PFSK-1 (cell line): ENCODE measurements around the gene NHSL2.

Experiments
- FOXP2 ChIP-seq: optimal IDR thresholded peaks from 2 replicates; pipeline ENCODE3; 2011; ENCODE audit warnings: borderline replicate concordance, control low read depth, inconsistent platforms; ENCODE audit not compliant: insufficient read depth; ENCODE audit errors: extremely low read length, extremely low read depth
- POLR2AphosphoS5 ChIP-seq: IDR thresholded peaks from 2 replicates; pipeline ENCODE4 v1.6.1; 2012; ENCODE audit warnings: low read depth, mild to moderate bottlenecking, control low read depth, low read length, moderate library complexity
- SIN3A ChIP-seq: IDR thresholded peaks from 2 replicates; pipeline ENCODE4 v1.6.1; 2012; ENCODE audit warnings: mild to moderate bottlenecking, low read length, moderate library complexity, borderline replicate concordance; ENCODE audit not compliant: insufficient read depth
- TAF1 ChIP-seq: IDR thresholded peaks from 2 replicates; pipeline ENCODE4 v1.6.1; 2012; ENCODE audit warnings: low read length, control low read depth, borderline replicate concordance; ENCODE audit not compliant: insufficient read depth
- TF ChIP-seq, protein P1 (sequence below), 2 experiments: IDR thresholded peaks; 2 replicates each; pipeline versions ENCODE4 v1.6.1 to v1.8.0; 2011 to 2012; ENCODE audit warnings: low read depth in 2 of 2, low read length in 2 of 2, control low read depth in 1 of 2, inconsistent platforms in 1 of 2, mild to moderate bottlenecking in 1 of 2, moderate library complexity in 1 of 2; ENCODE audit not compliant: insufficient read depth in 1 of 2

NHSL2 gene

DNA sequence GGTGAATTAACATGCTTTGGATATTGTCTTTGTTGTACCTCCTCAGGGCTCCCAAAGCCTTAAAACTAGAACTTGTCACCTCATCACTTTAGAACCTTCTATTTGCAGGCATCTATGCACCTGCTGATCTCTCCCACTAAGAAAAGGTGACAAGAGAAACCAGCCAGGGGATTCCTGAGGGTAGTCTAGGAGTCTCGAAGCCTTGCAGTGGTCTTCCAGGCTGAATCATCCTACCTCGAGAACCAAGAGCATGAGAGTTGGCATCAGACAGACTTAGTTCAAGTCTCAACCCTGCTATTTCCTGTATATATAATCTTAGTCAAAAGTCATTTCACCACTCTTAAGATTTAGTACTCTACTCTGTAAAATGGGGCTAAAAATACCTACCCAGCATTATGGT, 191.5 kb downstream of the NHSL2 start:
- TF ChIP-seq POLR2AphosphoS5 (no peak), FOXP2 (no peak), SIN3A (no peak), TAF1 (no peak)
- TF ChIP-seq, protein P1, sequence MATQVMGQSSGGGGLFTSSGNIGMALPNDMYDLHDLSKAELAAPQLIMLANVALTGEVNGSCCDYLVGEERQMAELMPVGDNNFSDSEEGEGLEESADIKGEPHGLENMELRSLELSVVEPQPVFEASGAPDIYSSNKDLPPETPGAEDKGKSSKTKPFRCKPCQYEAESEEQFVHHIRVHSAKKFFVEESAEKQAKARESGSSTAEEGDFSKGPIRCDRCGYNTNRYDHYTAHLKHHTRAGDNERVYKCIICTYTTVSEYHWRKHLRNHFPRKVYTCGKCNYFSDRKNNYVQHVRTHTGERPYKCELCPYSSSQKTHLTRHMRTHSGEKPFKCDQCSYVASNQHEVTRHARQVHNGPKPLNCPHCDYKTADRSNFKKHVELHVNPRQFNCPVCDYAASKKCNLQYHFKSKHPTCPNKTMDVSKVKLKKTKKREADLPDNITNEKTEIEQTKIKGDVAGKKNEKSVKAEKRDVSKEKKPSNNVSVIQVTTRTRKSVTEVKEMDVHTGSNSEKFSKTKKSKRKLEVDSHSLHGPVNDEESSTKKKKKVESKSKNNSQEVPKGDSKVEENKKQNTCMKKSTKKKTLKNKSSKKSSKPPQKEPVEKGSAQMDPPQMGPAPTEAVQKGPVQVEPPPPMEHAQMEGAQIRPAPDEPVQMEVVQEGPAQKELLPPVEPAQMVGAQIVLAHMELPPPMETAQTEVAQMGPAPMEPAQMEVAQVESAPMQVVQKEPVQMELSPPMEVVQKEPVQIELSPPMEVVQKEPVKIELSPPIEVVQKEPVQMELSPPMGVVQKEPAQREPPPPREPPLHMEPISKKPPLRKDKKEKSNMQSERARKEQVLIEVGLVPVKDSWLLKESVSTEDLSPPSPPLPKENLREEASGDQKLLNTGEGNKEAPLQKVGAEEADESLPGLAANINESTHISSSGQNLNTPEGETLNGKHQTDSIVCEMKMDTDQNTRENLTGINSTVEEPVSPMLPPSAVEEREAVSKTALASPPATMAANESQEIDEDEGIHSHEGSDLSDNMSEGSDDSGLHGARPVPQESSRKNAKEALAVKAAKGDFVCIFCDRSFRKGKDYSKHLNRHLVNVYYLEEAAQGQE (IDR thresholded peaks at IDR 0.05; ENCODE audit: insufficient read depth in 1 of 2, low read depth in 2 of 2, low read length in 2 of 2): no peak

DNA sequence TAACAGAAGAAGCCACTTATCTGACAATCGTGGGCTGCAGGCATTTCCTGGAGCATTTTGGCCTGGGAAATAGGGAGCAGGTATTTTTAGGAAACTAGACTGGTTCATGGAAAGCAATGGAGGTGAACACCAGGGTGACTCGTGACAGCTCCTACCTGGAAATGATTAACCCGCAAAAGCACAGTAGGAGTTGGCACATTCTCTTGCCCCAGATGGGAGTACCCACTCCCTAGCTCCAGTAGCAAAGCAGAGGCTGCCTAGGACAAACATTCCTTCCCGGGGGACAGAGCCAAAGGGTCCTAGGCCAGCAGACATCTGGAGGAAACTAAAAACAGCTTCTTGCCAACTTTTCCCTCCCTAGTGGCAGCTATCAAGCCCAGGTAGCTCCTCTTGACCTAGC, 192.1 kb downstream of the NHSL2 start:
- TF ChIP-seq TAF1: no peak
- TF ChIP-seq SIN3A: no peak
- no peak for TF ChIP-seq POLR2AphosphoS5
- TF ChIP-seq, protein P1 (IDR thresholded peaks at IDR 0.05; ENCODE audit: insufficient read depth in 1 of 2, low read depth in 2 of 2, low read length in 2 of 2): no peak
- TF ChIP-seq FOXP2: no peak

DNA sequence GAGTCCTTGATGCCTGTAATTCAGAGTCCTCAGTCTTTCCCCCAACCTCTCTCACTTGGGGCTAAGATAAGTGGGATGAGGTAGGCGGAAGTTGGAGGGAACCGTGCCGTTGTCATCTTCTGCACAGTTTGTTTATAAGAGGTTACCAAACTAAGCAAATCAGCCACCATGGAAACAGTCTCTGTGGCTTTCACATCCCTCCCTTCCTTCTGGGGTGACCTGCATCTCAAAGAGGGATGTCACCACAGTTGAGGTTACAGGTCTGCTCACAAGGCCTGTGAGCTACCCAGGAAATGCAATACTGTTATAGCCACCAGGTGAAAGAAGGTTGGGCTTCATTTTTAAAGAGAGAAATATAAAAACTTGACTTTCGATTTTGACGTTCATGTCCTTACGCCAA, 194.8 kb downstream of the NHSL2 start:
- TF ChIP-seq SIN3A (no peak), TAF1 (no peak), POLR2AphosphoS5 (no peak), FOXP2 (no peak)
- TF ChIP-seq, protein P1 (IDR thresholded peaks at IDR 0.05; ENCODE audit: insufficient read depth in 1 of 2, low read depth in 2 of 2, low read length in 2 of 2): no peak

DNA sequence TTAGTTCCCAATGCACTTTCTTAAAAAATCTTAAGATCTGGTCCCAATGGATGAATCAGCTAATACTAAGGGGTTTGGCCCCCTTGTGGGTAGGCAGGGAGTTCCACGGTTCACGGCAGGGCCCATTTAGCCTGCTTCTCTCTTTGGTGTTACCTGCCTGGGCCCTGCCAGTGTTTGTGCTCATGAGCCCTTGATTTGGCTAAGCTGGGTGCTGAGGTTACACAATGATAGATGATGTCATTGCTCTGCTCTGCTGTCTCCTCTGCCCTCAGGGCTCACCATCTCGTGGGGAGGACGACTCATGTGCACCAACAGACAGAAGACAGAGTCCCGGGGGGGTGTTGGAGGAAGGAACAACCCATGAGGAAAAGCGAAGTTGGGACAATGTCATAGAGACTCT, 196.7 kb downstream of the NHSL2 start:
- TF ChIP-seq SIN3A (no peak), FOXP2 (no peak), POLR2AphosphoS5 (no peak), TAF1 (no peak)
- TF ChIP-seq, protein P1 (IDR thresholded peaks at IDR 0.05; ENCODE audit: insufficient read depth in 1 of 2, low read depth in 2 of 2, low read length in 2 of 2): no peak

DNA sequence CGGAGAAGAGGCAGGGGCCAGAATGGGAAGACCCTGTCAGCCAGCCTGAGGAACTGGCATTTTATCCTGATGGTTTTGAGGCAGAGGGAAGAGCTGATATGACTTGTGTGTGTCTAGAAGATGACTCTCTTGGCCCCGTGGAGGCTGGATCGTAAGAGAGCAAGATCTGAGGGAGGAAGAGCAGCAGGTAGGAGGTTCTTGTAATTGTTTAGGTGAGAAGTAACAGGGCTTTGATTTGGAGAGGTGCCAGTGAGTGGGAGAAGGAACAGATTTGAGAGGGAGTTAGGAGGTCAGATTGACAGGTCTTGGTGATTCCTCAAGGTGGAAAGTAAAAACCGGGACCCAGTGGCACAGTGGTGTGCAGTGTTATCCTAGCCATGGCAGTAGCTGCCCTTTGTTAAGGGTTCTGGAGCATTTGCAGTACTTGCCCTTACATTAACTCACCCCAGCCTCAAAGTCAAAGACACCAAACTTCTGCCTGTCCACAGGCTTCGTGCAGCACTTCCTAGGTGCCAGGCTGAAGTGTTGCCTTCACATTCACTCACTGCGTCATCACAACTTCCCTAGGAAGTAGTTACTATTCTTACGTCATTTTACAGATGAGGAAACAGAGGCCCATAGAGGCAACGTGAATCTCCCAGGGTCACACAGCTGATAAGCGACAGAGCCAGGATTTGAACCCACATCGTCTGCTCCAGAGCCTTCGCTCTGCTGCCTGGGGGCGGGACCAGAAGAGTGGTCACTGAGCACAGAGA, 197.4 kb downstream of the NHSL2 start:
- TF ChIP-seq POLR2AphosphoS5 (no peak), TAF1 (no peak), SIN3A (no peak)

DNA sequence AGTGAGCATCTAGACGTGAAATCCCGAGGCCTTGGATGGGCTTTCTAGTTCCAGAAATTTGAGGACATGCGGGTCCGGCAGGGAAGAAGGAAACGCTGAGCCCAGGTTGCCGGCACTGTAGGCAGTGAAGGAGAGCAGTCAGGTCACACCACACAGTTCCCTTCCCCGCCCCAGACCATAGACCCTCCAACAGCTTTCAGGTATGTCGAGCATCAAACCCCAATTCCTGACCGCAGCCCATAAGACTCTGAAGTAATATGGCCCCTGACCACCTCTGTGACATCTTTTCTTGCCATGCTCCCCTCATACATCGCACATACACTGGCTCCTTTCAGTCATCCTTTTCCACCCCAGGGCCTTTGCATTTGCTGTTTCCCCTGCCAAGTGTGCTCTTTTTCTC, 198.0 kb downstream of the NHSL2 start:
- TF ChIP-seq FOXP2: no peak
- TF ChIP-seq, protein P1 (IDR thresholded peaks at IDR 0.05; ENCODE audit: insufficient read depth in 1 of 2, low read depth in 2 of 2, low read length in 2 of 2): no peak
- no peak for TF ChIP-seq POLR2AphosphoS5
- no peak for TF ChIP-seq TAF1
- no peak for TF ChIP-seq SIN3A
